Testis (tissue), 3 donors: ENCODE measurements around the gene HES4. TPM values are rescaled to one million over a fixed set of nuclear protein-coding genes. Genes with fewer than 3 reads are reported as not detected.

ENCODE experiments used
- DNase-seq: peaks from one replicate; pipeline ENCODE4 v3.0.0-alpha.2; 2019
- H3K27ac ChIP-seq, 2 donors: fragments of 200-600 bp; sonication (generic); one replicate each; pipeline ENCODE4 v1.5.1; 2019
- H3K27me3 ChIP-seq: fragments of 200-600 bp; sonication (generic); one replicate; pipeline ENCODE4 v1.5.1; 2019
- H3K36me3 ChIP-seq: fragments of 200-600 bp; sonication (generic); one replicate; pipeline ENCODE4 v1.5.1; 2017; ENCODE audit warnings: low read depth; ENCODE audit errors: missing control alignments
- H3K4me1 ChIP-seq: fragments of 200-600 bp; sonication (generic); one replicate; pipeline ENCODE4 v1.5.1; 2019
- H3K4me3 ChIP-seq, 2 donors: fragments of 200-600 bp; sonication (generic); one replicate each; pipeline ENCODE4 v1.5.1; 2017 to 2019
- H3K9me3 ChIP-seq: fragments of 200-600 bp; sonication (generic); one replicate; pipeline ENCODE4 v1.5.1; 2017
- CTCF ChIP-seq, 3 experiments: fragments of 450-650 bp in 2 of 3; fragments of 200-600 bp in 1 of 3; sonication (generic) in 1 of 3; IDR thresholded peaks; one replicate each; pipeline ENCODE4 v1.5.1; 2016 to 2019; ENCODE audit warnings: antibody characterized with exemption in 3 of 3, mild to moderate bottlenecking in 2 of 3, moderate library complexity in 1 of 3
- POLR2A ChIP-seq: fragments of 450-650 bp; IDR thresholded peaks from one replicate; pipeline ENCODE4 v1.6.1; 2017; ENCODE audit warnings: antibody characterized with exemption, mild to moderate bottlenecking, moderate library complexity
- WGBS, 2 donors: methylation state at CpG; one replicate each; pipeline ENCODE4 v1.1.5; 2018; 5-methylcytosine and 5-hydroxymethylcytosine counted together
- intact Hi-C: fragments of 100-400 bp; cut with DNase I; formaldehyde crosslinking; loops from one replicate; pipeline ENCODE4 v1.15.1; 2023; ENCODE audit warnings: low total_unique reads
- polyA plus RNA-seq: library from polyadenylated mRNA; stranded (reverse); fragments of 350-450 nt; fragmentation: Illumina TruSeq; extraction: RNeasy Lipid Tissue Mini Kit (QIAGEN cat#74804); gene quantifications from one replicate; pipeline ENCODE4 v1.2.3, GENCODE V29; 2014; ENCODE audit warnings: low read depth, low replicate concordance; ENCODE audit not compliant: insufficient read depth
- total RNA-seq, 2 donors: library from RNA; depleted of rRNA; stranded (reverse); fragments of >200 nt; gene quantifications; one replicate each; pipeline ENCODE4 v1.2.3, GENCODE V29; 2016

The HES4 gene
- total and polyA plus RNA-seq, 3 donors from 2014 or later, result 2.3 to 27.5 (median 26.4) TPM

DNA sequence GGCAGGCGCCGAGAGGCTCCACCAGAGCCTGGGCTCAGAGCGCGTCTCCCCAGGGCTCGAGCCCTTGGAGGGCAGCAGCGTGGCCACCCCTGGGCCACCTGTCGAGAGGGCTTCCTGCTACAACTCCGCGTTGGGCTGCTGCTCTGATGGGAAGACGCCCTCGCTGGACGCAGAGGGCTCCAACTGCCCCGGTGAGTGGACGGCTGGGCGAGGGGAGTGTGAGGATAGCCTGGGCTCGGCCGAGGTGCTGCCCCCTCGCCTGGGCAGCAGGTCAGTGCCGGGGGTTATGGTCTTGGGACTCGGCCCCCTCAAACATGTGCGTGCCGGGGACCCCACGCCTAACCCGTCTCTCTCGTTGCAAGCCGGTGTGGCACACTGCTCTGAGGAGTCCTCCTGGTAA is 46.9 kb upstream of the HES4 start:
- 90 to 96% methylated on average over 2 to 26 of the region's 26 CpGs for WGBS, 2 donors

DNA sequence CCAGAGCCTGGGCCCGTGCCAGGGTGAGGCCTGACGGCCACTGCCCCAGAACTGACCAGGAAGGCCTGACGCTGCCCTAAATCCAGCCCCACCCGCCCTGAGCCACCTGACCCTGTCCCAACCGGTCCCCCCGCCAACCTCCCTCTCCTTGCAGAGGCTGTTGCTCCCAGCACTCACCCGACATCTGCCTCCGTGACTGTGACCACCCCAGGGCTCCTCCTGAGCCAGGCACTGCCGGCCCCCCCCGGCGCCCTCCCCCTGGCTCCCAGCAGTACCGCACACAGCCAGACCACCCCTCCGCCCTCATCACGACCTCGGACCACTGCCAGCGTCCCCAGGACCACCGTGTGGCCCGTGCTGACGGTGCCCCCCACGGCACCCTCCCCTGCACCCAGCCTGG is 46.3 kb upstream of the HES4 start:
- intact Hi-C loops, result no loop called here
- Histone ChIP-seq H3K4me1 (no peaks in the 10 kb centered on the region), H3K36me3 (no peaks in the 10 kb centered on the region), H3K4me3 (no peak overlapping the region), H3K27me3 (no peaks in the 10 kb centered on the region), H3K9me3 (no peaks in the 10 kb centered on the region), H3K27ac (no peak overlapping the region)
- TF ChIP-seq POLR2A (no peak), CTCF (IDR thresholded peaks at IDR 0.05) (no peak)
- no peak for DNase-seq
- WGBS, 2 donors, result 92 to 93% methylated on average over 5 to 20 of the region's 20 CpGs

More for the DNA sequence above, 46.9 kb upstream of the HES4 start:
- H3K9me3 ChIP-seq, result no peaks in the 10 kb centered on the region
- DNase-seq, result no peak
- H3K36me3 ChIP-seq, result no peaks in the 10 kb centered on the region
- intact Hi-C loops, result no loop called here
- H3K27me3 ChIP-seq, result no peaks in the 10 kb centered on the region
- H3K4me3 ChIP-seq, result no peak overlapping the region
- no peaks in the 10 kb centered on the region for H3K4me1 ChIP-seq
- H3K27ac ChIP-seq, result no peak overlapping the region
- TF ChIP-seq CTCF (IDR thresholded peaks at IDR 0.05) (no peak), POLR2A (no peak)

GRCh38 chr1:1045129-1045528 is 45.2 kb upstream of the HES4 start:
- WGBS, 2 donors, result 97 to 100% methylated on average over 5 to 23 of the region's 23 CpGs
- intact Hi-C loops, result no loop called here
- TF ChIP-seq CTCF (IDR thresholded peaks at IDR 0.05), result no peak
- TF ChIP-seq POLR2A, result no peak
- no peaks in the 10 kb centered on the region for H3K27me3 ChIP-seq
- peaks cover 5% of the 10 kb centered on the region for H3K4me1 ChIP-seq
- H3K36me3 ChIP-seq, result no peaks in the 10 kb centered on the region
- no peak overlapping the region for H3K4me3 ChIP-seq
- H3K27ac ChIP-seq, result no peak overlapping the region
- no peak for DNase-seq
- no peaks in the 10 kb centered on the region for H3K9me3 ChIP-seq

DNA sequence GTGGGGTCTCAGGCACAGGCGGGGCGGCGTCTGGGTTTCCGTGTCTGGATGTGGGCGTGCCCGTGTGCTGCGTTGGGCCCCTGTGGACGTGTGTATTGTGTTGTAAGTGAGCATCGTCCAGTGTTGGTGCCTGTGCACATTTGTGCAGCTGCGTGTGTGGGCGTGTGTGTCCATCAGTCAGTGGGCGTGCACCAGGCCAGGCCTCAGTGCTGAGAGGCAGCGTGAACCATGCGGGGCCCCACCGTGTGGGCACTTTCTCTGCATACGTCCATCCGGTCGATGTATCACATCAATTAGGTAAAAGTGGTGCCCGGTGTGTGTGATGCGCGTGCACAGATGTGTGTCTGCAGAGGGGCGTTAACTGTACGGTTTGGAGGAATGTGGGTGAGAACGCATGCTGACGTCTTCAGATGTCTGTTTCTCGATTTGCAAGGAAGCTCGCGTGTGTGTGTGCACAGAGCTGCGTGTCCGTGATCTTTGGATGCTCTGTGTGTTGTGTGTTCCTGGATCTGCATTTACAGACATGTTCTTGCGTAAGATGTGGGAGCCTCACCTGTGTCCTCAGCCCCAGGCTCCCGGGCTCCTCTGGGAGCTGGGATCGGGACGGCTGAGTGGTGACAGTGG is 44.7 kb upstream of the HES4 start:
- no peaks in the 10 kb centered on the region for H3K36me3 ChIP-seq
- intact Hi-C loops, result no loop called here

More for the DNA sequence above, 44.7 kb upstream of the HES4 start:
- WGBS, 2 donors, result 93 to 95% methylated on average over 15 to 34 of the region's 34 CpGs
- Histone ChIP-seq H3K27ac (no peak overlapping the region), H3K9me3 (no peaks in the 10 kb centered on the region), H3K4me1 (peaks cover 10% of the 10 kb centered on the region), H3K27me3 (no peaks in the 10 kb centered on the region), H3K4me3 (no peak overlapping the region)
- DNase-seq, result no peak
- no peak for TF ChIP-seq POLR2A
- TF ChIP-seq CTCF (IDR thresholded peaks at IDR 0.05), result no peak
